ENCODE data around the gene TMPRSS7.

TMPRSS7 gene

GRCh38 chr3:112115806-112116383 lies 81.4 kb downstream of the TMPRSS7 start:
- Histone ChIP-seq H3K4me1 (ENCODE audit: control insufficient read depth, insufficient read depth, low read length) (peaks cover 20% of the 10 kb centered on the region), H3K27me3 (ENCODE audit: control insufficient read depth, insufficient read depth, low read length, poor library complexity, severe bottlenecking) (no peaks in the 10 kb centered on the region), H3K9me3 (ENCODE audit: control insufficient read depth, low read length) (no peaks in the 10 kb centered on the region), H3K4me3 (ENCODE audit: insufficient read depth, low read depth, low read length) (no peak overlapping the region), H3K27ac (ENCODE audit: insufficient read depth, low read depth, low read length, poor library complexity, severe bottlenecking) (no peak overlapping the region), H3K36me3 (ENCODE audit: control insufficient read depth, insufficient read depth, low read length) (no peaks in the 10 kb centered on the region)
- WGBS, 2 experiments: 86 to 89% methylated on average over 4 to 5 of the region's 6 CpGs

GRCh38 chr3:112116748-112117186 lies 82.2 kb downstream of the TMPRSS7 start:
- 89 to 91% methylated on average over 13 of the region's 13 CpGs for WGBS, 2 experiments
- Histone ChIP-seq H3K4me1 (ENCODE audit: control insufficient read depth, insufficient read depth, low read length) (peaks cover 20% of the 10 kb centered on the region), H3K36me3 (ENCODE audit: control insufficient read depth, insufficient read depth, low read length) (no peaks in the 10 kb centered on the region), H3K27ac (ENCODE audit: insufficient read depth, low read depth, low read length, poor library complexity, severe bottlenecking) (no peak overlapping the region), H3K27me3 (ENCODE audit: control insufficient read depth, insufficient read depth, low read length, poor library complexity, severe bottlenecking) (no peaks in the 10 kb centered on the region), H3K4me3 (ENCODE audit: insufficient read depth, low read depth, low read length) (no peak overlapping the region), H3K9me3 (ENCODE audit: control insufficient read depth, low read length) (no peaks in the 10 kb centered on the region)

DNA sequence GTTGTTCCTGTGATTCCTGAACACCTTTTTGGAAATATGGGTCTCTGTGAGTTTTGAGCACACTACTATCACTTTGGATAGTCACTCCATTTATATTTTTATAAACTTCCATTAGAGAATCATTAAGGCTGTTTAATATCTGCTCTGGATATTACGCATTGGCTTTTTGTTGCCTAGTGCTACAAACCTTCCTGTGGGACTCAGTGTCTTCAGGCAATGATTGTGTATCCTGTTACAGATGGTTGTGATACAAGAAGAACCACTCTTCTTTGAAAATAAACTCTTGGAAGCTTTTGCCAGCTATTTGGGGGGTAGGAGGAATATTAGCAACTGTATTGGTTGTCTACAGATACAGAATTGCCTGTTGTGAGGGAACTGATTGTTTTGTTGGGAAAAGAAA lies 82.9 kb downstream of the TMPRSS7 start:
- Histone ChIP-seq H3K9me3 (ENCODE audit: control insufficient read depth, low read length) (no peaks in the 10 kb centered on the region), H3K36me3 (ENCODE audit: control insufficient read depth, insufficient read depth, low read length) (no peaks in the 10 kb centered on the region), H3K4me1 (ENCODE audit: control insufficient read depth, insufficient read depth, low read length) (peaks cover 20% of the 10 kb centered on the region), H3K27ac (ENCODE audit: insufficient read depth, low read depth, low read length, poor library complexity, severe bottlenecking) (no peak overlapping the region), H3K27me3 (ENCODE audit: control insufficient read depth, insufficient read depth, low read length, poor library complexity, severe bottlenecking) (no peaks in the 10 kb centered on the region), H3K4me3 (ENCODE audit: insufficient read depth, low read depth, low read length) (no peak overlapping the region)
- WGBS, 2 experiments: 86 to 100% methylated on average over 1 of the region's 1 CpG

- 95 to 97% methylated on average over 4 of the region's 4 CpGs for WGBS, 2 experiments
- no peak overlapping the region for H3K4me3 ChIP-seq (ENCODE audit: insufficient read depth, low read depth, low read length)
- H3K9me3 ChIP-seq (ENCODE audit: control insufficient read depth, low read length): no peaks in the 10 kb centered on the region
- H3K36me3 ChIP-seq (ENCODE audit: control insufficient read depth, insufficient read depth, low read length): no peaks in the 10 kb centered on the region
- H3K4me1 ChIP-seq (ENCODE audit: control insufficient read depth, insufficient read depth, low read length): peaks cover 20% of the 10 kb centered on the region
- H3K27ac ChIP-seq (ENCODE audit: insufficient read depth, low read depth, low read length, poor library complexity, severe bottlenecking): no peak overlapping the region
- no peaks in the 10 kb centered on the region for H3K27me3 ChIP-seq (ENCODE audit: control insufficient read depth, insufficient read depth, low read length, poor library complexity, severe bottlenecking)
Observed at GRCh38 chr3:112117841-112118571, 83.5 kb downstream of the TMPRSS7 start.

- Histone ChIP-seq H3K27ac (ENCODE audit: insufficient read depth, low read depth, low read length, poor library complexity, severe bottlenecking) (no peak overlapping the region), H3K4me1 (ENCODE audit: control insufficient read depth, insufficient read depth, low read length) (peaks cover 16% of the 10 kb centered on the region), H3K36me3 (ENCODE audit: control insufficient read depth, insufficient read depth, low read length) (no peaks in the 10 kb centered on the region), H3K9me3 (ENCODE audit: control insufficient read depth, low read length) (no peaks in the 10 kb centered on the region), H3K27me3 (ENCODE audit: control insufficient read depth, insufficient read depth, low read length, poor library complexity, severe bottlenecking) (no peaks in the 10 kb centered on the region), H3K4me3 (ENCODE audit: insufficient read depth, low read depth, low read length) (no peak overlapping the region)
- 88 to 90% methylated on average over 9 of the region's 9 CpGs for WGBS, 2 experiments
Observed at GRCh38 chr3:112119962-112120836, 85.7 kb downstream of the TMPRSS7 start.

- no peaks in the 10 kb centered on the region for H3K9me3 ChIP-seq (ENCODE audit: control insufficient read depth, low read length)
- H3K27me3 ChIP-seq (ENCODE audit: control insufficient read depth, insufficient read depth, low read length, poor library complexity, severe bottlenecking): no peaks in the 10 kb centered on the region
- no peak overlapping the region for H3K27ac ChIP-seq (ENCODE audit: insufficient read depth, low read depth, low read length, poor library complexity, severe bottlenecking)
- H3K4me3 ChIP-seq (ENCODE audit: insufficient read depth, low read depth, low read length): no peak overlapping the region
- peaks cover 29% of the 10 kb centered on the region for H3K4me1 ChIP-seq (ENCODE audit: control insufficient read depth, insufficient read depth, low read length)
- 100% methylated on average over 2 of the region's 2 CpGs for WGBS, 2 experiments
- no peaks in the 10 kb centered on the region for H3K36me3 ChIP-seq (ENCODE audit: control insufficient read depth, insufficient read depth, low read length)
Observed at GRCh38 chr3:112121577-112122547, 87.3 kb downstream of the TMPRSS7 start.

- Histone ChIP-seq H3K36me3 (ENCODE audit: control insufficient read depth, insufficient read depth, low read length) (no peaks in the 10 kb centered on the region), H3K4me1 (ENCODE audit: control insufficient read depth, insufficient read depth, low read length) (peaks cover 29% of the 10 kb centered on the region), H3K27me3 (ENCODE audit: control insufficient read depth, insufficient read depth, low read length, poor library complexity, severe bottlenecking) (no peaks in the 10 kb centered on the region), H3K4me3 (ENCODE audit: insufficient read depth, low read depth, low read length) (no peak overlapping the region), H3K9me3 (ENCODE audit: control insufficient read depth, low read length) (no peaks in the 10 kb centered on the region), H3K27ac (ENCODE audit: insufficient read depth, low read depth, low read length, poor library complexity, severe bottlenecking) (no peak overlapping the region)
Observed at GRCh38 chr3:112122870-112123269, 88.3 kb downstream of the TMPRSS7 start.

- 89 to 93% methylated on average over 2 of the region's 2 CpGs for WGBS, 2 experiments
Observed at GRCh38 chr3:112123548-112123947, 89.0 kb downstream of the TMPRSS7 start.

DNA sequence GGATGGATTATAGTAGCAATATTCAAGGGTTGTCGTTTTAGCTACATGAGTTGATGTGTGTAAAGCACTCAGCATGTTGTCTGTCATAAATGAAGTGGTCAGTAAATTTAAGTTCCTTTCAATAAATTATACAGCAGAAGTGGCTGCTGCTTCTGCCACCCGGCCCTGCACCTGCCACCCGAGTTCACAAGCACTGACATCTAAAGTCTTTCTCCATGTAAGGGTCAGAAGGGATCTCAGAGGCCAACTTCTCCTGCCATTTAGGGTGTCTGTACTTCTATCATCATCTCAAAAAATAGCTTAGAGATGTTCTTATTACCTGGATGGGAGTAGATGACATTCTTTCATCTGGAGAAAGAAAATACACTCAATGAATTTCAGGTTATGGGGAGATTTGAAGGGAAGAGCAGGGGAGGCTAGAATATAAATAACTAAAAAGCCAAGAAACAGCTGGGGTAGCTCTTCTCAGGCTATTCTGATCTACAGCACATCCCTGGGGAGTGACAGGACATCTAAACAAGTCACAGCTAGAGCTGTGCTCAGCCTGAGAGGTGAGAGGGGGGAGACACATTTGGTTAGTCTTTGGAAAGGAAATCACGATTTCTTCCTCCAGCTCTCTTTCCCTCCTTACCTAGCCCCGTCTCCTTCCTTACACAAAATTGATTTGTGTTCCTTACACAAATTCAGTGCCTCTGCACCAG lies 90.5 kb downstream of the TMPRSS7 start:
- Histone ChIP-seq H3K36me3 (ENCODE audit: control insufficient read depth, insufficient read depth, low read length) (no peaks in the 10 kb centered on the region), H3K27ac (ENCODE audit: insufficient read depth, low read depth, low read length, poor library complexity, severe bottlenecking) (peak overlapping the region; percentile 32), H3K27me3 (ENCODE audit: control insufficient read depth, insufficient read depth, low read length, poor library complexity, severe bottlenecking) (no peaks in the 10 kb centered on the region), H3K4me1 (ENCODE audit: control insufficient read depth, insufficient read depth, low read length) (peaks cover 30% of the 10 kb centered on the region), H3K9me3 (ENCODE audit: control insufficient read depth, low read length) (no peaks in the 10 kb centered on the region), H3K4me3 (ENCODE audit: insufficient read depth, low read depth, low read length) (no peak overlapping the region)
- 84 to 85% methylated on average over 5 of the region's 5 CpGs for WGBS, 2 experiments

More at GRCh38 chr3:112123548-112123947, 89.0 kb downstream of the TMPRSS7 start:
- H3K4me1 ChIP-seq (ENCODE audit: control insufficient read depth, insufficient read depth, low read length): peaks cover 29% of the 10 kb centered on the region
- no peaks in the 10 kb centered on the region for H3K36me3 ChIP-seq (ENCODE audit: control insufficient read depth, insufficient read depth, low read length)
- no peak overlapping the region for H3K4me3 ChIP-seq (ENCODE audit: insufficient read depth, low read depth, low read length)
- no peaks in the 10 kb centered on the region for H3K27me3 ChIP-seq (ENCODE audit: control insufficient read depth, insufficient read depth, low read length, poor library complexity, severe bottlenecking)
- H3K9me3 ChIP-seq (ENCODE audit: control insufficient read depth, low read length): no peaks in the 10 kb centered on the region
- no peak overlapping the region for H3K27ac ChIP-seq (ENCODE audit: insufficient read depth, low read depth, low read length, poor library complexity, severe bottlenecking)

Data from ectodermal cell (in vitro differentiated cells).